Fibroblast of the conjunctiva (primary cell): ENCODE results near the gene SPAG8.

Experiments
- DNase-seq: peaks from one replicate; pipeline ENCODE4 v3.0.0-alpha.2; 2010; ENCODE audit warnings: low read depth

The SPAG8 gene

DNA sequence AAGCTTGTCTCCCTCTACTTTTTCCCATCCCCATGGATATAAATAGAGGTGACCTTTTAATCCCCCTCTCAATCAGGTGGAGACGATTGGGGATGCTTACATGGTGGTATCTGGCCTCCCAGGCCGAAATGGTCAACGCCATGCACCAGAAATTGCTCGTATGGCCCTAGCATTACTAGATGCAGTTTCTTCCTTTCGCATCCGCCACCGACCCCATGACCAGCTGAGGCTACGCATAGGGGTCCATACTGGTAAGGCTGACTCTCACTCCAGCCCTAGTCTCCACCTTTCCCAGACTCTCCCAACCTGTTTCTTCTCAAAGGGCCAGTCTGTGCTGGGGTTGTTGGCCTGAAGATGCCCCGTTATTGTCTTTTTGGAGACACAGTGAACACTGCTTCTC, 3.6 kb downstream of the SPAG8 start:
- DNase-seq, result no peak

DNA sequence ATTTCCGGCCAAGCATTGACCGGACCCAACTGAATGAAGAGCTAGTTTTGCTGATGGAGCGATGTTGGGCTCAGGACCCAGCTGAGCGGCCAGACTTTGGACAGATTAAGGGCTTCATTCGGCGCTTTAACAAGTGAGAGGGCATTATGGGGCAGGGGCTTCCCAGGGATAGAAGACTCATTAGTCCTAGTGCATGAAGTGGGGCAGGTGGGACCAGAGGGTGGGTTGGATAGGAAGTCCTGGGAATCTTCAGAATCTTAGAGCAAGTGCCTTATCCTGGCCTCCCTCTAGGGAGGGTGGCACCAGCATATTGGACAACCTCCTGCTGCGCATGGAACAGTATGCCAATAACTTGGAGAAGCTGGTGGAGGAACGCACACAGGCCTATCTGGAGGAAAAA, 6.0 kb downstream of the SPAG8 start:
- no peak for DNase-seq

DNA sequence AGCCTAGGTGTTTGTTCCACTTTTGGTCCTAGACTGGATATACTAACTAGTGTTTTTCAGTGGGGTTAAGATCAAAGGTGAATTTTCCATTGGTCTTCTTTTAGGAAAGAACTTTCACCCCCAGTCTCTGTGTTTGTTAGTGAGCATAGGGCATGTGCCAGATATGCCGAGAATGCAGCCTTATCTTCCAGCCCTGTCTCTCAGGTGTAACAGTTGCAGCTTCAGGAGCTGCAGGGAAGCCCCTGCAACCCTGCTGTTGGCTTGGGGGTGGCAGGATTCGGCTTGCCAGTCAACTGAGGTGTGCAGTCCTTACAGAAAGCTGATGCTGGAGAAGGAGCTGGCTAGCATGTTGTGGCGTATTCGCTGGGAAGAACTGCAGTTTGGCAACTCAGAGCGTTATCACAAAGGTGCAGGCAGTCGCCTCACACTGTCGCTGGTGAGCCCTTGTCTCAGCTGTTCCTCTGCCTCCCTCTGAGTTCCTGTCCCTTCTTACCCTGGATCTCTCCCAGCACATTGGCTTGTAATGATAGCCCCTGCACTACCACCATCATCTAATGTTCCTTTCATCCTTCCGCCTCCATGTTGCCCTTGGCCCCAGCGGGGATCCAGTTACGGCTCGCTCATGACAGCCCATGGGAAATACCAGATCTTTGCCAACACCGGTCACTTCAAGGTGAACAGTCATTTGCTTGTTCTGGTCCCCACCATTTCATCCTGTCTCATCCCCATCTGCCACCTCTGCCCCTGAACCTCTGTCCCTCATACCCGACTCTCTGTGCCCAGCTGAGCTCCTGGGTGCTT, 10.5 kb downstream of the SPAG8 start:
- DNase-seq, result no peak

DNA sequence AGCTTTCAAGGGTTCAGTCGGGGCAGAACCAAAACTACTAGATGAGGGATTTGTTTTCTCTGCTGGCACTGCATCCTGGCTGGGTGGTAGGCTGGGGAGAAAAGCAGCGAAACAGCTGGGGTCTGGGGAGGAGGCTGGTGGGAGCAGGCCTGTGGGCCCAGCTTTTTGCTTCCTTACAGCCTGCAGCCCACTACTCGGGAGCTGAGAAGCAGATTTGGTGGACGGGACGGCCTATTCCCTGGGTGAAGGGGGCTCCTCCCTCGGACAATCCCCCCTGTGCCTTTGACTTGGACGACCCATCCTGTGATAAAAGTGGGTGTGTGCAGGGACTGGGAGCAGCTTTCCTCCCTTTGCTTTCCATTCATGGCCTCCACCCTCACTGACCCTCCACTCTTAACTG, 11.5 kb downstream of the SPAG8 start:
- DNase-seq, result no peak

DNA sequence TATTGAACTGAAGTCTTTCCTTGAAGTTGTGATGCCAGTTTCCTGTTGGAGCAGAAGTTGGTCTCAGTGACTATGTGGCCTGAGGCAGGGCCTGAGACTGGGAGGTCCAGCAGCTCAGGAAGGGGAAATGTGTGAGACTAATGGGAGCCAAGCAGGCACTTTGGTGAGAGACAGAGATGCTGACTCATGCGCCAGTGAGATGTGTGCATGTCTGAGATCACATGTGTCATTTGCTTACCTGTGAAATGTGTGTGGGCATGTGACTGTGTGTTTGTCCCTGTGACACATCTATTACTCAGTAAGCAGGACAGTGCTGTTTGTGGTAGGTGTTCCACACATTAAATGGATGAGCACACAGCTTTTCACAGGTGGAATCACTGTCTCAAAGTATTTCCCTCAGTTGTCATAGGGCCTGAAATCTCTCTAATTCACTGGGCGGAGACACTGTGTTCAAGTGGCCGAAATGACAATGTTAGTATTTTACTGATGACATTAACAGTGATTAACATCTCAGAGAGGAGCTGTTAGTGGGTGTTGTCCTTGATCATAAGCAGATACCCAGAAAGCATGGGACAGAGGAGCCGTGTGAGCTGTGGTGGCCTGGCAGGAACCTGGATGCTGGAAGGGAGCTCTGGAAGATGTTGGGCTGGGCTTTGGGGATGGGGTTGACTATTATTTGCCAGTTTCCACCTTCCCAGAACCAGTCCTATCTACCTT, 13.2 kb downstream of the SPAG8 start:
- DNase-seq, result no peak

DNA sequence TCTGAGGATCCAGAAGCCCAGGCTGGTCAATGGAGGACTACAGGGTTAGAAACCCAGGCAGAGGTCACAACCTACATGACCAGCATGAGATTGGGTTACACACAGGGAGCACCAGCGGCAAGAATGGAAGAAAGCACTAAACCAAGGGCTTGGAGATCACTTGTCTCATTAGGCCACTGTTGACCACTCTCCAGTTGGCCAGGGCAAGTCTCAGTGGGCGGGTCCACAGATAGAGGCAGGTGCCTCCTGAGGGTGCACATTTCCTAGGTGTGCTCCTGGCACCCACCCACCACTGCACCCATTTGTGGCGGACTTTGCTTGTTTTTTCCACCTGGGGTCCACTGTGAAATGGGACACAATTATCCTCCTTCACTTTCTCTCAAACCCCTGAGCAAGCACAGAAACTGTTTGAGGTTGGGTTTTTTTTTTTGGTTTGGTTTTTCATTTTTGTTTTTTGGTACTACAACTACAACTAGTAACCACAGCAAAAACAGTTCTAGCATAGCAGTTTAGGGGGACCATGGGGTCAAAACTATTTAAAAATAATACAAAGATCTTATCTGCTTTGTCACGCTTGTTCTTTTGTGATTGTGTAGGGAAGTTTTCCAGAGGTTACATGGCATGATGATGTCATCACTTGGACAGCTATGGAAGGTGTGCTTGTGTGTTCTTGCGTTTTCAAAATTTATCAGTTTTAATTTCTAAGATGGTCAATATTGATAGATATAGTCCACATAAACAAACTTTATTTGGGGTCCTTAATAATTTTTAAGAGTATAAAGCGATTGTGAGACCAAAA, 14.6 kb downstream of the SPAG8 start:
- no peak for DNase-seq

DNA sequence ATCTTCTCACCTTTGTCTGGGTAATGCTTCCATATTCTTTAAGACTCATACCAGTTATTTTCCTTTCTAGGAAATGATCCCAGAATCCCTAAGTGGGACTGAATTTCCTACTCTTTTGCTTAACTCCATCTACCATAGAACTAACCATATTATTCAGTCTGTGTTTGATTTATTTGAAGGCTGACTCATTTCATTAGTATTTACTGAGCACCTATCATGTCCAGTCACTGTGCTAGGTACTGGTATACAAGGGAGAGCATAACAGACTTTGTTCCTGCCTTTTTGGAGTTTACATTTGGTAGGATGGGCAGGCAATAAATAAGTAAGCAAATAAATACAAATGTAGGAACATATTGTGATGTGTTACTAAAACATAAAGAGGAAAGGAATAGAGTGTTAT, 16.4 kb downstream of the SPAG8 start:
- no peak for DNase-seq

DNA sequence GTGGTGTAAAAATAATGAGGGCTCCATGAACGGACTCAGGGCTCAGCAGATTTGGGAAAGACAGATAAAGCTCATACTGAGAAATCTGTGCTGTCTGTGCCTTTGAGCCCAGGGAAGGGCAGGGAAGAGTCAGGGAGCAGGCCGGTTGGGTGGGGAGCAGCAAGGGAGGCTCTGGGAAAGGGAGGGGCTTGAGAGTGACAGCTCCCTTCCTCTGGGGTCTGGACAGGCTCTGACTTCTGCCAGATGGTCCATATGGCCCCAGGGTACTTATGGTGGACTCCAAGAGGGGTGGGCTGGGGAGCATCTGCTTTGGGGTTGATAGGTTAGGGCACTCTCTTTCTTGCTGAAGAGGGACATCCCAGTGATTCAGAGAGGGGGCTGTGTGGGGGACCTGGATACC, 18.6 kb downstream of the SPAG8 start:
- DNase-seq, result no peak

DNA sequence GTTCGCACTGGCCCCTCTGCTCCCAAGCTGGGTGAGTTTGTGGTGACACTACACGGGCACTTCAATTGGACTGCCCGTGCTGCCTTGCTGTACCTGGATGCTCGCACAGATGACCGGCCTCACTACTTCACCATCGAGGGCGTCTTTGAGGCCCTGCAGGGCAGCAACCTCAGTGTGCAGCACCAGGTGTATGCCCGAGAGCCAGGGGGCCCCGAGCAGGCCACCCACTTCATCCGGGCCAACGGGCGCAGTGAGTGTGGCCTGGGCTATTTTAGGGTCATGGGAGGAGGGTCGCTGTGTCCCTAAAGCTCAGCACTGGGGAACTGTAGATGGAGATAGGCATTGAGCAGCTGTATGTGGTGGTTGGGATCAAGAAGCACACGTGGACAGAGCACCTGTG, 19.2 kb downstream of the SPAG8 start:
- DNase-seq, result no peak

DNA sequence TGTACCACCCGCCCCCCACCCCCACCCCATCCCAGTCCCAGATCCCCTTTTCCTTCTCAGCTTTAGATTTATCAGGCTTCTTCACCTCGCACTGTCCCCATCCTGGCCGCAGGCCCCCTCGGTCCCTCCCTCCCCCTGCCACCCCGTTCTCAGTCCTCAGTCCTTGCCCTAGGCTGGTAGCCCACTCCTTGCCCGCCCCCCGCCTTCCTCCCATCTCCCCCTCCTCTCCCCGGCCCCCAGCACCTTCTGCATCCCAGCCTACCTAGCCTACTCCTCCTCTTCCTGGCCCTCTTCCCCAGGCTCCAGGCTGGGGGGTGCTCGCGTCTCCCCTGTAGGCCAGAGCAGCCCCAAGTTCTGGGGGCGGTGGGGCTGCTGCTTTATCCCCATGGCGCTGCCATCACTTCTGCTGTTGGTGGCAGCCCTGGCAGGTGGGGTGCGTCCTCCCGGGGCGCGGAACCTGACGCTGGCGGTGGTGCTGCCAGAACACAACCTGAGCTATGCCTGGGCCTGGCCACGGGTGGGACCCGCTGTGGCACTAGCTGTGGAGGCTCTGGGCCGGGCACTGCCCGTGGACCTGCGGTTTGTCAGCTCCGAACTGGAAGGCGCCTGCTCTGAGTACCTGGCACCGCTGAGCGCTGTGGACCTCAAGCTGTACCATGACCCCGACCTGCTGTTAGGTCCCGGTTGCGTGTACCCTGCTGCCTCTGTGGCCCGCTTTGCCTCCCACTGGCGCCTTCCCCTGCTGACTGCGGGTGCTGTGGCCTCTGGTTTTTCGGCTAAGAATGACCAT, 19.8 kb downstream of the SPAG8 start:
- no peak for DNase-seq

DNA sequence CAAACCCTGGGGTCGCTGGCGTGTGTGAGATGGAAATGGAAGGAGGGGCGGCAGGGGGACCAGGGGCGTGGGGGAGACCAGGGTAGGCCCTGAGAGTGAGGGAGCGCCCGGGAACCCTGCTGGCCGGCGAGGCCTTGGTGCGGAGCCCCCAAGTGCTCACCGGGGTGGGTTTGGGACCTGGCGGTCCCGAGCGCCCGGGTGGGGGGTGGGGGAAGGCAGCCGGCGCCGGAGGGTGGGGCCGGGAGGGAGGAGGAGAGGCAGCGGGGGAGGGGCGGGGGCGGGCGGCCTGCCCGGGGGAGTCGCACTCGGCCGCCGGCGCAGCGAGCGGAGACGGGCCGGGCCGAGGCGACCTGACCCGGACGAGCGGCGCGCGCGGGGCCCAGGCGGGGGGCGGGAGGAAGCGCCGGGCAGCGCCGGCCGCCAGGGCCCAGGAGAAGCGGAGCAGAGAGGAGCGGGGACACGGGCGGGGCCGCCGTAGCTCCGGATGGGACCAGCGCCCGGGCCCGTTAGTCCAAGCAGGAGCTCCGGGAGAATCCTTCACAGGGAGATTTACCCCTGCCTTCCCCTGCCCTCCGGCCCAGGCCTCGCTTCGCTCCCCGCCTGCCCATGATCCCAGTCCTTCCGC, 20.7 kb downstream of the SPAG8 start, which contains the start of gene NPR2:
Gene NPR2, plus strand, starts transcription at position 295 of the 625 bp plus-strand sequence. CDS start 818 bp downstream, outside the sequence.
- no peak for DNase-seq

DNA sequence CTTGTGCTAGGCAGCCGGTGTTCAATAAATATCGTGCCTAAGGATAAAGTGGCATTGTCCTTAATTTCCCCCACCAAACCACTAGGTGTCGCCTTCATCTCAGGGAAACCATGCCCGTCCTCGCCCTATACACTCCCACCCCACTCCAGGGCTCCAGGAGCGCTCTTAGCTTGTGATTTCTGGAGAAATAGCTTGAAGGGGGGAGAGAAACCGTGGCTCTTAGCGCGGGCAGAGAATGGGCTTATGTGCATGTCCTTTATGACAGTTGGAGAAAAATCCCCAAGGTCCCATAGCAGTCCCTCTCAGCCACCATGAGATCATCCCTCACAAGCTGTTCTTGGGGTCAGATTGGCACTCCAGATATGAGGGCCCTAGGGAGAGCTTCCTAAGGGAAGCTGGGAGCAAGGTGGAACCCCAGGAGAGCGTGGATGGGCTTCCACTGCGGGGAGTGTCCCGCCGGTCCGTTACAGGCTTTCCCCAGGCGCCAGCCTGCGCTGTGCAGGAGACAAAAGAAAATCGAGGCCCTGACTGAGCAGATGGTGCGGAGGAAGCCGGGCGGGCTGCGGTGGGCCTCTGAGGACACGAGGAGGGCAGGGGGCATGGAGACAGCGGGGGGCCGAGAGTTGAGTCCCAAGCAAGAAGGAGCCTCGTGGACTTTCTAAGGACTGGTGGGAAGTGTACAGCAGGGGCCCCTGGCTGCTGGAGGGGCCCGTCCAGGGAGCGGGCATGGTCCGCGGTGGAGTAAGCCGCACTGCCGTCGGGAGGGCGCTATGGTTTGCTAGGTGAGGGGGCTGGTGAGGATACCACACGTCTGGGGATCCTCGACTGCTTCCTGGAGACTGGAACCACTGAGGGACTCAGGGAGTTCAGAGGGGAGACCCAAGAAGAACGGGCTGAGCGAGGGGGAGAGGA, 21.4 kb downstream of the SPAG8 start:
- peak; percentile 86 for DNase-seq

DNA sequence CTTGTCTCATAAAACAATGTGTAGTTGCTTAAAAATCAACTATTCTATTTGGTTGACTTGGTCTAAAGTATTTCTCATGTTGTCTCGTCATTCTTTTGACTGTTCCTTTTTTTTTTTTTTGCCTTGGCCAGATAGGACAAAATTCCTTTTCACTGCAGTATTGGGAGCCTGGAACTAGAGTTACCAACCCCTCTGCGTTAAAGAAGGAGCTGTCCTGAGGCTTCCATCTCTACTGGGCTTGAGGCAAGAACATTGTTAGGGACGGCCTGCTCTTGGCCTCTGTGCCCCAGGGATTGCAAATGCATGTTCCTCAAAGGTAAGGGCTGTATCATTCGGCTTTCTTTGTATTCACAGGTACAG, 22.1 kb downstream of the SPAG8 start:
- no peak for DNase-seq

DNA sequence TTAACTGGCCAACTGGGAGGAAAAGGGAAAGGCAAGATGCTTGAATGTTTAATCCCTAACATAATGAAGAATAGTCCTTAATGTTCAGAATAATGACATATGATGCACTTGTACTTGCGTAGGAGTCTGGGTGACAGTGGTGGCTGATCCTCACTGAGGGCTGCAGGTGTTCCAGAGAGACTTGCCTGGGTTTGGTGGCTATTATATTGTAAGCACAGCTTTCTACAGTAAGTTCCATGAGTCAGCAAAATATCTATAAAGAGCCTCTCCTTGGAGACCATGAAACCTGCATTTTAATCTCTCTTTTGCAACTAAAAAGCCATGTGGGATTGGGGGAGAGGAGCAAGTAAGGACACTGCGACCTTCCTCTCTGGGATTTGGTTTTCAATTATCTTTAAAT, 22.5 kb downstream of the SPAG8 start:
- no peak for DNase-seq

DNA sequence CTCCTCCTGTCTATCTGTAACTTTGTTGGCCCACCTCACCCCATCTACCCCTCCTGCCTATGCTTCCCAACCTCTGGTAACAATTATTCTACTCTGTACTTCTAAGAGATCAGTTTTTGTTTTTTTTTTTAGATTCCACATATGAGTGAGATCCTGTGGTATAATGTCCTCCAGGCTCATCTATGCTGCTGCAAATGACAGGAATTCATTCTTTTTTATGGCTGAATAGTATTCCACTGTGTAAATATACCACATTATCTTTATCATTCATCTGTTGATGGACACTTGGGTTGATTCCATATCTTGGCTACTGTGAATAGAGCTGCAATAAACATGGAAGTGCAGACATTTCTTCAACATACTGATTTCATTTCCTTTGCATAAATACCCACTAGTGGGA, 28.6 kb downstream of the SPAG8 start:
- no peak for DNase-seq

DNA sequence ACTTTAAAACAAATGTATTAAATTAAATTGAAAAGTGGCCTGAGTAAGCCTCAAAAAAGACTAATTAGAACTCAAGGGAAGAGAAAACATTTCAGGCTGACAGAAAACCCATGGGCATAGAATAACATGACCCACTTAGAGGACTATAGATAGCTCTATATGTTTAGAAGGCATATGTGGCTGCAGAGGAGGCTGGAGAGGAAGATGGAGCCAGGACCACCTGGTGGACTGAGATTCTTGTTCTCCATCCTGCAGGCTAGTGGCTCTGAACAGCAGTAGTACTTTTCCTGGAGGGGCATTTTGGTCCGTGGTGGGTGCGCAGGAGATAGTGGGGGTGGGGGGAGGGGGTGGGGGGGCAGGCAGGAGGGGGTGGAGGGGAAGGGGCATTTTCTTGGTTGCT, 31.0 kb downstream of the SPAG8 start:
- no peak for DNase-seq

DNA sequence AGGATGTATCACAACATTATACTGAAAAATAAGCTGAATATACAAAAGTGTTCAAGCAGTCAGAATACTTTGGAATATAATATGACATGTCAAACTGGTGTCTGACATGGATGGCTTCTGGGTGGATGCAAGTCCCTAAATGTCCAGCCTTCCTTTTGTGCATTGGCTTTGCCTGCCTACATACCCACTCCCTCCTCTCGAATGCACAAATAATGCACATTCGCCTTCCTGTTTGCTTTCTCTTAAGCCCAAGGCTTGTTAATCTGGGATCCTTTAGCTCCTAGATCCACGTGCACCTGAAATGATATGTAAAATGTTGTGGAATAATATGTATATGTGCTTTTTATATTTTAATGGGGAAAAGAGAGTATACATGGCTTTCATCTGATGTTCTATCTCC, 33.6 kb downstream of the SPAG8 start:
- DNase-seq, result no peak

DNA sequence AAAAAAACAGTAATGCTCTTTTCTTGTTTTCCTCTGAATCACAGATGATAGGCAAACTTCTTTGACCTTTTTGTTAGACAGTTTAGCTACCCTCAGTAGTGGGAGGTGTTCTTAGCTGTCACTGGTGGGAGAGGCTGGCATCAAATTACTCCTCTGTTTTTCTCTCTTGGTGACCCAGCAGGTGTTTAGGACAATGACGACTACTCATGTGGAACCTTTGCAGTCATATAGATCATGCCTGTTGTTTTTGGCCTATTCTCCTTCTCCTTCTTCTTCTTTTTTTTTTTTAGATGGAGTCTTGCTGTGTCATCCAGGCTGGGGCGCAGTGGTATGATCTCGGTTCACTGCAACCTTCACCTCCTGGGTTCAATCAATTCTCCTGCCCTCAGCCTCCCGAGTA, 36.0 kb downstream of the SPAG8 start:
- DNase-seq, result no peak

DNA sequence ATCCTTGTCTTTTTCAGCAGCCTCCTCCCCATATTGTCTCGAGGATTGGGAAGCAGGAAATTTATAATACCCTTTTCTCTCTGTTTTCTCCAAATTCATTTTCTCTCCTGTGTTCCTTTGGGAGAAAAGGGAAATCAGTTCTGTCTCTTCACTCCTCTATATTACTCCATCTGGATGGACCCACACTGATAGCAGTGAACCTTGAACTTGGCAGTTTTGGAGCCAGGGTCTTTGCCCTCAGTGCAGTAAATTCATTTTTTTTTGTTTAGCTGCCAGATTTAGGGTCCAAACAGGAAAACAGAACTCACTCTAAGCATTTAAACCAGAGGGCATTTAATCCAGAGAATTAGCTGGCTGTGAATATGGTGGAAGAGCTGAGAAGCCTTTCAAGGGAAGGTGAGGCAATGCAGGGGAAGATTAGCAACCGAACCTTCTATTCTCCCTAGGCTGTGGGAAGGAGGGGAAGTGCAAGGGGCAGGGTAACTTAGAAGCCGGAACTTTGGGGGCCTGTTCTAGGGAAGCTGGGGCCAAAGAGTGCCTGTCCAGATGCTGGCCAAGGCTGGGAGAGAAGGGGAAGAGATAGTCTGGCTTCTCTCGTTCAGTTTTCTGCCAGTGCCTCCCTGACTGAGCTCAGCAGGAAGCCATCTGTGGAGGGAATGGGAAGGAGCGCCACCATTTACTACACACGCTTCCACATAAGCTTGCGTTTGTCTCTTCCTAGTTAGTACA, 37.0 kb downstream of the SPAG8 start:
- no peak for DNase-seq

DNA sequence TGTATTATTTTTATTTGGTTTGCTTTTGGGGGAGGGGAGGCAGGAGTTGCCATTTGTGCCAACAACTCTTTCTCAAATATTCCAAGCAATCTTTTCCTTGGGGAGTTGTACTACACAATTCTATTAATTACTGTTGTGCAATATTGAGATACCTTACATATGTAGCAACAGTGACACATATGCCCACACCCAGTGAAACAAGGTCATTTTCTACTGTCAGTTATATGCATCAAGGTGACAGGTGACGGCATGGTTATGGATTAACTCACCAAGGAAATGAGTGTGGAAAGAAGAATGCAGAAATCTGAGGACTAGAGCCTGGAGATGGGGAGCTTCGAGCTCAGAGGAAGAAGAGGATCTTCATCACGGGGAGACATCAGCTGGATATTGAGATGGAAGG, 40.1 kb downstream of the SPAG8 start:
- no peak for DNase-seq
